Measurements from ENCODE around the gene BICD1.
"Not testable (repeated sequence)": the region's sequence is repeated elsewhere in the genome, so short reads cannot be mapped to it uniquely, and the experiment has no call there.

Gene BICD1

DNA sequence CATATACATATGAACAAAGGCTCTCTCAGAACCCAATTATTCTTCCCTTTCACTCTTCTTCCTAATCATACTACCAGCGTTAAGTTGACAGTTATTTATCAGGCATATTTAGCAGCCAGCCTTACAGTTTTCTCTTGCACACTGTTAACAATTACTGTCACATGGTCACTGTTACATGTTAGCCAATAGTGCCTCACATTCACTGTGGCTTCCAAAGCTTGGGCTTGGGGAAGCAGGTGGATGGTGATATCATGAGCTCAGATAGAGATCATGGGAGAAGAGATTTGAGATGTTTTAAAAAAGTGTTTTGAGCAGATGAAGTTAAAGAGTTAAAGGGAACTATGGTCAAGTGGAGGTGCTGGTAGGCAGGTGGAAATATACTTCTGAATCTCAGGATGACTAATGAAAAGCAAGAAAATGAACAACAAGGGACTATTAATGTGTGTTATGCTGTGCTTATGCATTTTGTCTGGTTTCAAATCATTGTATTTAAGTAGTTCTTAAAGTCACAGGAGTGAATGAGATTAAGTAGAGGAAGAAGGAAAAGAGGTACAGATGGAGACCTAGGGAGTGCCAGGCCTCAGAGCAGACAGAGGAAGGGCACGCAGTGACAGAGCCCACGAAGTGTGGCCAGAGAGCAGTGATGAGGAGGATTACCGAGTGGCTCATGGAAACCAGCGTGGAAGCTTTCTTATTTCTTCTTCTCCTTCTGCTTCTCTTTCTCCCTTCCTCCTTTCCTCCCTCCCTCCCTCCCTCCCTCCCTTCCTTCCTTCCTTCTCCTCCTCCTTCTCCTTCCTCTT is 39.6 kb downstream of the BICD1 start:
- no peak for DNase-seq (ENCODE audit: low read depth)

DNA sequence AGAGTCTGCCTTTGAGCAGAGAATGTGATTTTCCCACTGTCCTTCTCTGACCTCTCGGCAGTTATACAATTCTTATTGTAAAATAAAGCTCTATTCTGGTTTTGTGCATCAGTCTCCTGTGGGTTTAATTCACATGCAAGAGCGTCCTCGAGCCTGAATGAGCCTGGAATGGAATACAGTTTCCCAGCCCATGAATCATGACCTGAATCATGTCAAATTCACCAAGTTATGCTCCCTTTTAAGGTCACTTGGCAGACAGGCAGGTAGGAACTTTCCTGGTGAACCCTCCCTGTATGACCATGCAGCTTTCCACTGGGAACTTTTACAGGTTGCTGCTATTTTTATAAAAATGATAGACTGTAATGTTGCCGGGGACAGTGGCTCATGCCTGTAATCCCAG is 41.7 kb downstream of the BICD1 start:
- DNase-seq (ENCODE audit: low read depth), result peak; percentile 63

DNA sequence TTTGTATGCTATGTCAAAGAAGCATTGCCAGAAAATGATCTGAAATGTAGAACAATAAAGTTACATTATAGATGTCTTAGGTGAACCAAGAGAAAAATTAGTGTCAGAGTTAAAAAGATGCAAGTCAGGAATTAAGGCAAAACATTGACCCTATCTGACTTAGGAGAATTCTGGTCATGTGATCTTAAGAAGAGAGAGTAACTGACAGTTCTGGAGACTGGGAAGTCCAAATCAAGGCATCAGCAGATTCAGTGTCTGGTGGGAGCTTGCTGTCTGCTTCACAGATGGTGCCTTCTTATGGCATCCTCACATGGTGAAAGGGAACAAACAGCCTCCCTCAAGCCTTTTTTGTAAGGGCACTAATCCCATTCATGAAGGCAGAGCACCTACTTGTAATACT is 42.8 kb downstream of the BICD1 start:
- no peak for DNase-seq (ENCODE audit: low read depth)

DNA sequence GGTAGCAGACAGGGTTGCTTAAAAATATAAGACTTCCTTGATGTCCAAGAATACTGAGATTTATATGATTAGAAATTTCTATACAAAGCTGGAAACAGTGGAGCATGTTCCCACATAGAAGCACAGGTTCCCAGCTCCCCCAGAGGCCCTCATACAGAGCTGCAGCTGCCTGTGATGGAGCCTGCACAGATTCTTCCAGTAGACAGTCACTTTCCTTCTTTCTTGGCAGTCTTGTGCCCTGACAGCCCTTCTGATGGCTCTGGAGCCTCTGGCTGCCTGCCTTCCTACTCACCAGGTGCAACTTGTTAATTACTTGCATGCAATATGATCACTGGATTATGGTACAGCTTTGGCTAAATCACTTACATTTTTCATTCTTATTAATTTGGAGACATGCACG is 44.4 kb downstream of the BICD1 start:
- no peak for DNase-seq (ENCODE audit: low read depth)

DNA sequence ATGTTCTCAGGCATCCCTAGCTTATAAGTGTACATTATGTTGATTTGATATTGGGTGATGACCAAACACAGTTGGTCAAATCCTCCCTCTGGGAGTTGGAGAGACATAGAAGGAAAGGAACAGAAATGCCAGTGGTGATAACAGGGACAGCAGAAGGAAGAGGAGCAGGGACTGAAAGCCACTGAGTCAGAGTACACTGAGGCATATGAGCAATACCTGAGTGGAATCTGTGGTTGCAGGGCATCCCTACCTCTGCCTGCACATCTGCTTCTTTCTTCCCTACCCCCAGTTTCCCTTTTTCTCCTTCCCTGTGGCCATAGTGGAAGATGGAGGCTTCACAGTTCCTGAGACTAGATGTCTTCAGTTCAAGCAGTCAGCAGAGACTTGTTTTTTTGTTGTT is 44.9 kb downstream of the BICD1 start:
- DNase-seq (ENCODE audit: low read depth), result no peak

DNA sequence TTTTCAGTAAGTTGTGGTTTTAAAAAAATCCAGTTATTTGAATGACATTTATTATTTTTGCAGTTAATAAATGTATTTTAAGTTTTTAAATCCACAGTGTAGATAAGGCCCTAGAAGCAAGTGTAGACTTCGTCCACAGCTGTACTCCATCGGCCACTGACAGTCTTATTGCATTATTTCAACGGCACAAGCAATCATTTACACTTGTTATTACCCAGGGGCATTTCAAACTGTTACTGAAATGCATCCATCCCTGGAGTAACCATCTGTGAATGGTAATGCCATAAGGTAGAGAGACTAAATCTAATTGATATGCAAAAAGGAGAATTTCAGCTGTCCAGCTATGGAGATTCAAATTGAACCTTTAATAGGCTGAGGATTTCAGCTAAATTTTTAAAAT is 48.4 kb downstream of the BICD1 start:
- no peak for DNase-seq (ENCODE audit: low read depth)

DNA sequence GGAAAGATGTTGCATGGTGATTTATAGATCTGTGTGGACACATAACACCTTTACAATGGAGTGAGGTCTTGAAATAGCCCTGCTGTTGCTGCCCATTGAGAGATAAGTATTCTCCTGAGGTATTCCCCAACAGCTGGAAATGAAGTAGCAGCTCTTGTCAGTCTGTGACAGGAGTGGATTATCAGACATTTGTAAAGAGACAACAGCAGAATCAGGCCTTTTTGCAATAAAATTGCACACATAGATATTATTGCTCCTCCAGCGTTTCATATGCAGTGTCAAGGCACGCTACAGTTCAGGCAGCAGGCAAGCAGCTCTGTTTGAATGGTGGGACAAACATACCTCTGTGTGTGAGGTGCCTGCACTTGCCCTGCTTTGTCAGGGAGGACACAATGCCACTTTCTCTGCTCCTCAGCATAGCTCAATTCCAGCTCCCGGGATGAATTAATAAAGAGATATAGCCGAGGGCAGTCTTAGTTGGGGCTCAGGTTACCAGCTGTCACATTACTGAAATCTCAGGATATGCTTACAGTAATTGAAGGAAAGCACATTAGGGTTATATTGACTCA is 49.4 kb downstream of the BICD1 start:
- DNase-seq (ENCODE audit: low read depth), result no peak

DNA sequence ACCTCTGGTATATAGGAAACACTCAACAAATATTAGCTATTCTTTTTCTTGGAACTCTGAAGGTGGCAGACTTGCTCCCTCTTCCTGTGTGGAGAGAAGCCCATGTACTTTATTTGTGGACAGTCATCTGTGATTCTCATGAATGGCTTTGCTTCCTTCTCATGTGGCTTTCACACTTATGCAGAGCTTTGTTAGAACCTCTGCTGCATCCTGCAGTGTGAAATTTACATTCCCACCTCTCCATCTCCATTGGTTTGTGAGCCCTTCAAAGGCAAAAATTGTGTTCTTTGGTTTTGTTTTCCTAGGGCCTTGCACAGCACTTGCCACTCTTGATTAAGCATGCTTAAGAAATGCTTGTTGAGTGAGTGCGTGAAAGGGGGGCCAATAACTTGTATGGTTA is 51.9 kb downstream of the BICD1 start:
- no peak for DNase-seq (ENCODE audit: low read depth)

DNA sequence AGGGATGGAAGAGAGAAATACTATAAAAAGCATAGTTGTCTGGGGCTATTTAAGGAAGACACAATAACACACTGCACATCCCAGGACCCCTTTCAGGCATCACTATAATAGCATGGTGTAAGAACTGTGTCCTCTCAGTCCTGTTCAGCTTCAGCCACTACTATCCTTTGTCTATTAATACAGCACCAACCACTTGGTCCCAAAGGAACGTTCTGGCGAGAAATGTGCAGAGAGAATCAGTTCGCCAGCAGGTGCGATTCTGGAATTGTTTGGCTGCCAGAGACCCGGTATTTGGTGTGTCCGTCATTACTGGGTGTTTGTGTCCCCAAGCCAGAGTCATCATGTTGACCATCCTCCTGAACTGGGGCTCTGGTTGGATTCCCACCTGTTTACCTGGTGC is 52.7 kb downstream of the BICD1 start:
- no peak for DNase-seq (ENCODE audit: low read depth)

DNA sequence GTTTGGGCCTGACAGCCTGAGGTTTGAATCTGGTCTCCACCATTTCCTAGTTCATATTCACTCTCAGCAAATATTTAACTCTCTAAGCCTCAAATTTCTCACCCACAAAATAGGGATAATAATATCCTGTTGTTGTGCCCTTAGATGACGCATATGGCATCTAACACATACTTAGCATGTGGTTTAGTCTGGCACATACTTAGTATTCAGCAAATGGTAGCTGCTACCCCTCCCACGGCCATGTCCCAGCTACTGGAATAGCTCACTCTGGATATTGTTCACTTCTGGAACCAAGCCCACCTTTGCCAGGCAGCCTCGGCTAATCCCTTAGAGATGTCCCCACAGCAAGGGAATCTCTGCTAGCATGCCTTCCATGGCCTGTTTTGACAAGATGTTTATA is 53.3 kb downstream of the BICD1 start:
- DNase-seq (ENCODE audit: low read depth), result peak; percentile 29

DNA sequence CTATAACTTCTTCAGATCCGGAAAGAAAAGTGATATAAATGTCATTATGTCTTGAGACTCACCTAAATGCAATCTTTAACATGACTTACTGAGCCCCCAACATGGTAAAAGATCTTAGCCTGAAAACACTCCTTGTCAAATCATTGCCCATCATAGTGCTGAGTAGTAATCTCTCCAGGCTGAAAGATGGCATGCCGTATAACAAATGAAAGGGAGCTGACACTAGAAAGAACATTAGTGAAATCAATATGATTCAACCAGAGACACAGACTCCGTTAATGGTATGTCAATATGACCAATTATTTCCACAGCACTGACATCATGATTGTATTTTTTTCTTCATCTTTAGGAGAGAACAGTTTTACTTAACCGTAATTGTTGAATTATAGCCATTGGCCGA is 54.4 kb downstream of the BICD1 start:
- DNase-seq (ENCODE audit: low read depth), result no peak

DNA sequence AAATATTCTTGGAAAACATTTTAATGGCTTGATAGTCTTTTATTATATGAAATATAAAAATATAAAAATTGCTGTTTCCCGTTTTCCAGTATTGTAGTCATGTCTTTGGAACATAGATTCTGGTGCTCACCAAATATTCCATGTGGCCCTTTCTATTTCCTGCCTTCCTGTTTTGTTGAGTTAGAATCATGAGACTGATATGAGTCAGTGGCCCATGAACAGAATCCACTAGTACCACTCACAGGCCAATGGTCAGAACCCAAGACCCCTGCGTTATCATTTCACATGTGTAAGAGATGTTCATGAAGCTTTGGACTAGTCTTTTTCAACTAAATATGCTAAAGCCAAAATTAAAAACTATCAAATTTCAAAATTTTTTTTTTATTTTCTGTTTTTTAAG is 56.9 kb downstream of the BICD1 start:
- DNase-seq (ENCODE audit: low read depth), result no peak

DNA sequence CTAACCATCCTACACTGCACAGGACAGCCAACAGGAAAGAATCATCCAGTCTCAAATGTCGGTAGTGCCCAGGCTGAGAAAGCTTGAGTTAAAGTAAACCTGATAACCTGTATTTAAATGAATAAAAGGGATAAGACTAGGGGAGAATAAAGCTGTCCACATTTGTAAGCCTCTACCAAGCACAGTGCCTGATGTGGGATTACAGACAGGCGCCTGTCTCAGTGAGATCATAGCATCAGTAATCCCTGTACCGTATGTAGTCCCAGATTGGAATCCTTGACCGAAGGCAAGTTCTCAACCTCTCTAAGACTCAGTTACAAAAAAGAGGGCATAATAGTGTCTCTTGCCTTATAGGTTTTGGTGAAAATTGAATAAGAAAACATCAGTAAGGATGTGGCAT is 59.9 kb downstream of the BICD1 start:
- DNase-seq (ENCODE audit: low read depth), result no peak

DNA sequence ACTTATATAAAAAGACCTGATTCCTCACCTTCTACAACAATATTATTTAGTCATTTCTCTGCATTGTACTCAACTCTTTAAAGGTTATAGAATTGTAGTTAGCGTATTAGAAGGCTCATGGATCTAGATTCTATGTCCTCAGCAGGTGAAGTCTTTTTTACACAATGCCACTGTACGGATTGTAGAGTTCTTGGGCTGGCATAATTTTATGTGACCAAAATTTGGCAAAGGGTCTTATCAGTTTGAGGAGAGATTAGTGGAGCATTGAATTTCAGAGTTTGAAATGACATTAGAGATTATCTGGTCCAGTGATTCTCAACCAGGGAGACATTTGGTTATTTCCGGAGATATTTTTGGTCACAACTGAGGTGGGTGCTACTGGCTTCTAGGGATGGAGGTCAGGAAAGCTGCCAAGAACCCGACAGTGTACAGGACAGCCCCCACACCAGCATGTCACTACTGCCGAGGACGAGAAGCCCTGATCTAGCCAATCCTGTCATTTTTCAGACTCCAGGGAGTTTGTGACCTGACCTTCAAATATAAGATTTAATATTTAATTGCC is 63.9 kb downstream of the BICD1 start:
- DNase-seq (ENCODE audit: low read depth), result no peak

DNA sequence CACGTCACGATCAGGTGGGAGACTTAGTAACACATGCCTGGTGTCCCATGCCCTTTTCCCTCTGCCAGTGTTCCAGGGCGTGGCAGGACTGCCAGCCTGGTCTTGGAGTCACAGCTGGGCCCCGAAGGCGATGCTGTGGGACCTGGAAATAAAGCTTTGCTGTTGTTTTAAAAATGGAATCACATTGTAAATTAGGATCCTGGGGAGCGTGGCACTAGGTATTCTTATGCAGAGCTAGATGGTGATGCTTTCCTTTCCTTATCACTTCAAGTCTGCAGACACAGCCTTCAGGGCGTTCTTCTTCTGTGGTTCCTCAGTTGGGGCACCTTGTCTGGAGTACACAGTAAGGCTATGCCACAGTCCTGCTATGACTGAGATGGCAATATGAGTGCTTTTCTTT is 64.6 kb downstream of the BICD1 start:
- DNase-seq (ENCODE audit: low read depth), result no peak

DNA sequence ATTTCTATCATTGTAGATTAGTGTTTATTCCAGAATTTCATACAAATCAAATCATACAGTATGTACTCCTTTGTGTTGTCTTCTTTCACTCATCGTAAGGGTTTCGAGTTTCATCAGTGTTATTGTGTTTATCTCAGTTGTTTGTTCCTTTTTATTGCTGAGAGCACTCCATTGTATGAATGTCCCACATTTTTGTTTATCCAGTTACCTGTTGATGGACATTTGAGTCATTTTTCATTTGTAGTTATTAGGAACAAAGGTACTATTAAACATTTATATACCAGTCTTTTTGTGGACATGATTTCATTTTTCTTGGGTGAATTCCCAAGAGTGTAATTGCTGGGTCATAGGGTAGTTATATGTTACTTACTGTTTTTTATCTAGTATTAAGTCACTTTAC is 70.0 kb downstream of the BICD1 start:
- DNase-seq (ENCODE audit: low read depth), result no peak

DNA sequence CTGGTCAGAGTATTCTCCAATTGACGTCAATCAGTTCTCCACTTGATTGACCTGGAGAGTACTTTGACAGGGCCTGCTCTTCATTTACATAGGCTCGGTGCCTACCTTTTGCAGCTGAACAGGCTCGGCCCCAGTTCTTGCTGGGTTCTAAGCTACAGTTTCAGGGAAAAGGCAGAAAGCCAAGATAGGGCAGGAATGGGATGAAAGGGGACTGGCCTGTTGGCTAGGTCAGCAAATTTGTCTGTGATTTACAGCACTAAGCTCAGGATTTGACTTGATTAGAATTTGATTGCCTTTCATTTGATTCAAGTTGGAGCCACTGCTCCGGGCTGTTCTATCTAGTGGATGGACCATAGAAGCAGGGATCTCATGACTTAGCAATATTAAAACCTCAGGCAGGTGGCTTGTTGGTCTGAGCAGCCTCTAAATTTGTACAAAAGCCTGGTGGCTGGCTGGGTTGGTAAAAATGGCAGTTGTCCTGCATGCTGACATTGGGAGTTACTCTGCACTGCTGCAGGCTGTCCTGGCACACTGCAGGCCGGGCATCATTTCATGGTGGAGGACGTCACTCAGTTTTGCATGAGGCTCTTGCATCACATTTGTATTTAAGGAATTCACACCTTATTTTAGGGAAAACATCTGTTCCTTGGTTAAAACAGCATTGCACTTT is 71.8 kb downstream of the BICD1 start:
- no peak for DNase-seq (ENCODE audit: low read depth)

DNA sequence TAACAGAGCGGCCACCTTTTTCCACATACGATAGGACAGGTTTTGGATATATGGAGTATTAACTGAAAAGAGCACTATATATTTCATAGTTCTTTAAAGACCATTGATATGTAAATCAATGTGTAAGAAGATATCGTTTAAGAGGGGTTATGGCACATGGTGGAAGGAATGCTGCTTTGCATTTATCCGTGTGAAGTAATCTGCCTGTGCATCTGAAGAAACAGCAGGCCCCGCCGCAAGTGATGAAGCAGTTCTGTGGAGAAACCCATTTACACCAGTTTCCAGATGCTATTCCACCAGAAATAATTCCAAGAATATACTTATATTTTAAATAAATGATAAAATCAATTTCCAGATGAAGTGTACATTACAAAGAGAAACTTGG is 72.4 kb downstream of the BICD1 start:
- no peak for DNase-seq (ENCODE audit: low read depth)

DNA sequence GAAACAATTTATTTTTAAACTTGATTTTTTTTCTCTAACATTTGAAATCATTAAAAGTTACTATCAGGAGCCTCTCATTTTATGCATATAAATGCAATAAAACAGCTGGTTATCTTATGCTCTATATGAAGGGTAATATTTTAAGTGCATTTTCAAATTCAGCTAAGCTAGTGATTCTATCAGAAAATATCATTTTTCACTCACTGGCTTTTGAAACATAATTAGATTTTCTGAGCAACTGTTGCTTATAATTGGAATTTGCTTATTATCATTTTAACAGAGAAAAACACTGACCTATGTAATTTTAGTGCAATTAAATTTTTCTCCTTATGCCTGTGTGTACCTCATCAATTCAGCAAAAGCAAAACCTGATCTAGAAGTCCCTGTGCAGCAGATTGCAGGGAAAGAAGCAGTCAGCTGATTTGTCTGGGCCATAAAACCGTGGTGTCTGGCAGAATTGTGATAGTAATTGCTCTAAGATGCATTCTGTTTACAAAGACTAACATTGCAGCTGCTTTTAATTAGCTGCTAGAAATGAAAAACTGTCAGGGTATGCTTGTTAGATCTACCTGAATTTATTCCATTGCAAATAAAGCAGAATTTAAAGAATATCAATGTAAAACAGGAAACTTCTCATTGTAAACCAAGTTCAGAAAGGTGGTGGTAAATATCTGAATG is 75.0 kb downstream of the BICD1 start:
- no peak for DNase-seq (ENCODE audit: low read depth)

DNA sequence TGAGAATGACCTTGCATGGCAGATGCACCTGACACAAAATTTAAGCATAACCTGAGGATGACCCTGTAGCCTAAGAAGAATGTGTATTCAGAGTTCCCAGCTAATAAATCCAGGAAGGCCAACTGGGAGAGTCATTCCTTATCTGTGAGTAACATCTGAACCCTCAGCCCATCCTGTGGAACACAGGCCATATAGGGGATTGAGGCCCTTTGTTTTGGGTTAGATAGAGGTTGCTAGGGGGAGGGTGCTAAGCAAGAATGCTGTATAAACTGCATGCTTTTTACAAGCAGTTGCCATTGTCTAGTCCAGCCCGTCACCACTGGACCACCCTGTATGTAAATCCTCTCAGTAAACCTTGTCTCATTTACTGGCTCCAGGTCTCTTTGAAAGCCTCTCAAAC is 77.0 kb downstream of the BICD1 start:
- peak; percentile 71 for DNase-seq (ENCODE audit: low read depth)

DNA sequence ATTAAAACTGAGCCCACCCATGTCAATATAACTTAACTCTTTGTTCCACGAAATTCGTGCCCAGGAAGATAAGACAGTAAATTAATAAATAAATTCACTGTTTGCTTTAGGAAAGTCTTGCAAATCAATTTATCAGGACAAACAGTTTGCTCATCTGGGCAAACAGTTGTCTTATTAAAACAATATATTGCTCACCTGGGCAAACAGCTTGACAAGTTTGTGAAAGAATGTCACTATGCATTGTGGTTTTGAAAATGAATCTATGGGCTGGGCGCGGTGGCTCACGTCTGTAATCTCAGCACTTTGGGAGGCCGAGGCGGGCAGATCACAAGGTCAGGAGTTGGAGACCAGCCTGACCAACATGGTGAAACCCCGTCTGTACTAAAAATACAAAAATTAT is 80.5 kb downstream of the BICD1 start:
- DNase-seq (ENCODE audit: low read depth), result not testable (repeated sequence)

DNA sequence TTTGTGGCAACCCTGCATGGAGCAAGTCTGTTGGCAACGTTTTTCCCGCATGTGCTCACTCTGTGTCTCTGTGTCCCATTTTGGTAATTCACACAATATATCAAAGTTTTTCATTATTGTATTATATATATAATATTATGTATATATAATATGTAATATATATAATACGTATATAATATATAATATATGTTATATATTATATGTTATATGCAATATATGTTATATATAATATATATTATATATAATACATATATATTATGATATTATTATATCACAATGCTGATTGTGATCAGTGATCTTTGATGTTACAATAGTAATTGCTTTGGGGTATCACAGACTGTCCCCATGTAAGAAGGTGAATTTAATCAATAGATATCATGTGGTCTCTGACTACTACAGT is 84.8 kb downstream of the BICD1 start:
- DNase-seq (ENCODE audit: low read depth), result no peak
